ENCODE measurements around the gene BGLAP. TPM values are rescaled to one million over a fixed set of nuclear protein-coding genes. Genes with fewer than 3 reads are reported as not detected.

Gene BGLAP
- polyA plus RNA-seq, 1 experiment: 0.26 TPM

DNA sequence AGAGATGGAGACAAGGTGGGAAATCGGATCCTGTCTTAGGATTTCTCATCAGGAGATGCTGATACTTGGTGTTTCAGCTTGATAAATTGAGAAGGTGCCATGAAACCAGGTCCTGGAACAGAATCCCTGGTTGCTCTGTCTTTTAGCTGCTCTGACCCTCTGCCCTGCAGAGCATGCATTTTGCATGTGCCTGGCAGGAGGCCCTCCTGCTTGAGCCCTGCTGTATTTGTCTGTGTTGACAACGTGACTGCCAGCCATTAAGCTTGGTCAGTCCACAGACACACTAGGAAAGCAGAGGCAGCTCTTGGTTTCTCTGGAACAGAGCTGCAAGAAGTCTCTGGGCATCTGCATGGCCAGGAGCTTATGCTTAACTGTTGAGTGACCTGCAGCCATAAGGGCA is 45.5 kb upstream of the BGLAP start:
- H3K27me3 ChIP-seq (ENCODE audit: control insufficient read depth, insufficient read depth, low read length): no peaks in the 10 kb centered on the region
- no peak for DNase-seq (ENCODE audit: low read depth)
- H3K4me3 ChIP-seq (ENCODE audit: low read depth, low read length): no peak overlapping the region
- ChIA-PET CTCF (interaction anchor here (1.4 kb wide), 1 partner anchor 28 kb away, joined by 3 read pairs; no protein-coding TSS in a partner anchor), POLR2A (no interaction called here)
- H3K36me3 ChIP-seq (ENCODE audit: control insufficient read depth, insufficient read depth, low read length): peaks cover 9% of the 10 kb centered on the region
- TF ChIP-seq, protein P1, sequence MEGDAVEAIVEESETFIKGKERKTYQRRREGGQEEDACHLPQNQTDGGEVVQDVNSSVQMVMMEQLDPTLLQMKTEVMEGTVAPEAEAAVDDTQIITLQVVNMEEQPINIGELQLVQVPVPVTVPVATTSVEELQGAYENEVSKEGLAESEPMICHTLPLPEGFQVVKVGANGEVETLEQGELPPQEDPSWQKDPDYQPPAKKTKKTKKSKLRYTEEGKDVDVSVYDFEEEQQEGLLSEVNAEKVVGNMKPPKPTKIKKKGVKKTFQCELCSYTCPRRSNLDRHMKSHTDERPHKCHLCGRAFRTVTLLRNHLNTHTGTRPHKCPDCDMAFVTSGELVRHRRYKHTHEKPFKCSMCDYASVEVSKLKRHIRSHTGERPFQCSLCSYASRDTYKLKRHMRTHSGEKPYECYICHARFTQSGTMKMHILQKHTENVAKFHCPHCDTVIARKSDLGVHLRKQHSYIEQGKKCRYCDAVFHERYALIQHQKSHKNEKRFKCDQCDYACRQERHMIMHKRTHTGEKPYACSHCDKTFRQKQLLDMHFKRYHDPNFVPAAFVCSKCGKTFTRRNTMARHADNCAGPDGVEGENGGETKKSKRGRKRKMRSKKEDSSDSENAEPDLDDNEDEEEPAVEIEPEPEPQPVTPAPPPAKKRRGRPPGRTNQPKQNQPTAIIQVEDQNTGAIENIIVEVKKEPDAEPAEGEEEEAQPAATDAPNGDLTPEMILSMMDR (IDR thresholded peaks at IDR 0.05; ENCODE audit: insufficient read depth, low read depth, low read length): no peak

- H3K27me3 ChIP-seq (ENCODE audit: control insufficient read depth, insufficient read depth, low read length): no peaks in the 10 kb centered on the region
- peaks cover 9% of the 10 kb centered on the region for H3K36me3 ChIP-seq (ENCODE audit: control insufficient read depth, insufficient read depth, low read length)
- no peak for DNase-seq (ENCODE audit: low read depth)
- POLR2A ChIA-PET: interaction anchor here (0.8 kb wide), 1 partner anchor 407 kb away, joined by 5 read pairs; no protein-coding TSS in a partner anchor
- CTCF ChIA-PET: interaction anchor here (1.3 to 2.6 kb wide), 2 partner anchors 14 to 53 kb away, joined by 4 to 7 read pairs; partner anchors contain the start of gene PMF1
- no peak overlapping the region for H3K4me3 ChIP-seq (ENCODE audit: low read depth, low read length)
- TF ChIP-seq, protein P1 (IDR thresholded peaks at IDR 0.05; ENCODE audit: insufficient read depth, low read depth, low read length): no peak
These were observed 43.1 kb upstream of the BGLAP start for GRCh38 chr1:156198831-156199349.

DNA sequence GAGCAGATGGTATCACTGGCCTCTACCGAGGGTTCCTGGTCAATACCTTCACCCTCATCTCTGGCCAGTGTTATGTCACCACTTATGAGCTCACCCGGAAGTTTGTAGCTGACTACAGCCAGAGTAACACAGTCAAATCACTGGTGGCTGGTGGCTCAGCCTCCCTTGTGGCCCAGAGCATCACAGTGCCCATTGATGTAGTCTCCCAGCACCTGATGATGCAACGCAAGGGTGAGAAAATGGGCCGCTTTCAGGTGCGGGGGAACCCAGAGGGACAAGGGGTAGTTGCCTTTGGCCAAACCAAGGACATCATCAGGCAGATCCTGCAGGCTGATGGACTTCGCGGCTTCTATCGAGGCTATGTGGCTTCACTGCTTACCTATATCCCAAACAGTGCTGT is 41.9 kb upstream of the BGLAP start:
- POLR2A ChIA-PET: interaction anchor here (0.6 to 1.0 kb wide), 2 partner anchors 12 to 86 kb away, joined by 7 to 13 read pairs; partner anchors contain the start of gene PMF1
- H3K4me3 ChIP-seq (ENCODE audit: low read depth, low read length): no peak overlapping the region
- CTCF ChIA-PET: interaction anchor here (1.3 kb wide), 1 partner anchor 54 kb away, joined by 4 read pairs; no protein-coding TSS in a partner anchor
- H3K36me3 ChIP-seq (ENCODE audit: control insufficient read depth, insufficient read depth, low read length): peaks cover 9% of the 10 kb centered on the region
- TF ChIP-seq, protein P1 (IDR thresholded peaks at IDR 0.05; ENCODE audit: insufficient read depth, low read depth, low read length): no peak
- DNase-seq (ENCODE audit: low read depth): no peak
- H3K27me3 ChIP-seq (ENCODE audit: control insufficient read depth, insufficient read depth, low read length): no peaks in the 10 kb centered on the region

DNA sequence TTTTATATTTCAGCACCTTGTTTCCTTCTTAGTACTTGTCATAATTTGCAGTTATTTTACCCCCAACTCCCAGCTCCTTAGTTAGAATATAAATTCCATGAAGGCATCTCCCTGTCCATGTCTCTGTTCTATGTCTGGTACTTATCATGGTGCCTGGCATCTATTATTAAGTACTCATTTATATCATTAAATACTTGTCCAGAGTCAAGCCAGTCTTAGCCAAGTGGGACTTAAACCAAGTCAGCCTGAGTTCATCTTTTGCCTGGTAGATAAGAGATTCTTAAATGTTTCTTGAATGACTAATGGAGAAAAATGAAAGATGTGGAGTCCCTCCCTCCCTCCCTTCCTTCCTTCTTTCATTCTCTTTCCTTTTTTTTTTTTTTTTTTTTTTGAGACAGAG is 38.7 kb upstream of the BGLAP start:
- no peak for DNase-seq (ENCODE audit: low read depth)
- H3K27me3 ChIP-seq (ENCODE audit: control insufficient read depth, insufficient read depth, low read length): no peaks in the 10 kb centered on the region
- CTCF ChIA-PET: interaction anchor here (0.9 kb wide), 1 partner anchor 75 kb away, joined by 3 read pairs; no protein-coding TSS in a partner anchor
- POLR2A ChIA-PET: no interaction called here
- TF ChIP-seq, protein P1 (IDR thresholded peaks at IDR 0.05; ENCODE audit: insufficient read depth, low read depth, low read length): no peak
- H3K4me3 ChIP-seq (ENCODE audit: low read depth, low read length): no peak overlapping the region
- peaks cover 9% of the 10 kb centered on the region for H3K36me3 ChIP-seq (ENCODE audit: control insufficient read depth, insufficient read depth, low read length)

DNA sequence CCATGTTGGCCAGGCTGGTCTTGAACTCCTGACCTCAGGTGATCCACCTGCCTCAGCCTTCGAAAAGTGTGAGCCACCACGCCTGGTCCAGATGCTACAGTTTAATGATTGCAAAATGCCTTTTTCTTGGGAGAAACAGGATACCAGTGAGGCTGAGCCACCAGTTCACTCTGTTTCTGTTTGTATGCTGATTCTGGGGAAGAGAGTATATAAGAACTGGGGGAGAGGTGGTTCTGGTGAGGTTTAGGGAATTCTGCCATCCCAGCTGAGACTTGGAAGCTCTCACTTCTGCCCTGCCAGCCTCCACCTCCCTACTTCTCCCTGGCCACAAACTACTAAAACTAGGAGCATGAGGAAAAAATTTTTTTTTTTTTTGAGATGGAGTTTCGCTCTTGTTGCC is 37.3 kb upstream of the BGLAP start:
- no peak for DNase-seq (ENCODE audit: low read depth)
- Histone ChIP-seq H3K4me3 (ENCODE audit: low read depth, low read length) (no peak overlapping the region), H3K27me3 (ENCODE audit: control insufficient read depth, insufficient read depth, low read length) (no peaks in the 10 kb centered on the region), H3K36me3 (ENCODE audit: control insufficient read depth, insufficient read depth, low read length) (peaks cover 12% of the 10 kb centered on the region)
- TF ChIP-seq, protein P1 (IDR thresholded peaks at IDR 0.05; ENCODE audit: insufficient read depth, low read depth, low read length): no peak
- CTCF ChIA-PET: interaction anchor here (1.1 kb wide), 1 partner anchor 115 kb away, joined by 3 read pairs; no protein-coding TSS in a partner anchor
- POLR2A ChIA-PET: no interaction called here

Data from BJ (cell line).